Endothelial cell of umbilical vein (primary cell): ENCODE results near the gene SNAPC5. TPM values are rescaled to one million over a fixed set of nuclear protein-coding genes. Genes with fewer than 3 reads are reported as not detected.

Source experiments
- BruUV-seq: library from RNA; stranded (reverse); fragments of 400-500 nt; replicated peaks from 2 replicates; lab custom pipeline; 2021; lab: Mats Ljungman, UMichigan
- CTCF ChIA-PET: fragments of 300-600, 350-600 bp; sonication (Branson Sonifier 250); formaldehyde crosslinking; loops from one replicate; lab custom pipeline; 2021; ENCODE audit warnings: antibody characterized with exemption, inconsistent platforms; lab: Charles Lee
- POLR2A ChIA-PET: fragments of 300-600, 350-600 bp; sonication (Branson Sonifier 250); formaldehyde crosslinking; loops from one replicate; lab custom pipeline; 2021; ENCODE audit warnings: antibody characterized with exemption, inconsistent platforms; lab: Charles Lee
- DNase-seq: peaks from one replicate; pipeline ENCODE4 v3.0.0-alpha.2; 2011; ENCODE audit warnings: low read depth, low spot score
- FAIRE-seq: peaks from 2 replicates; lab custom pipeline; 2011; peaks lifted over from hg19 to GRCh38; lab: Jason Lieb, UNC
- H2AFZ ChIP-seq: 2 replicates; pipeline ENCODE4 v1.6.0; 2012; ENCODE audit warnings: low read depth, low read length, control low read depth, inconsistent platforms
- H3K27ac ChIP-seq: 2 replicates; pipeline ENCODE4 v1.5.1; 2011; ENCODE audit warnings: low read depth, mild to moderate bottlenecking, control low read depth, low read length, moderate library complexity; ENCODE audit not compliant: insufficient read depth
- H3K27me3 ChIP-seq, 2 experiments: 2 replicates each; pipeline versions ENCODE4 v1.6.0 to v1.6.1; 2011; ENCODE audit warnings: low read length in 2 of 2, mixed read lengths in 1 of 2; ENCODE audit not compliant: control insufficient read depth in 2 of 2, insufficient read depth in 2 of 2
- H3K36me3 ChIP-seq, 2 experiments: 2 replicates in 1 of 2; 3 replicates in 1 of 2; pipeline ENCODE4 v1.5.1; 2011; ENCODE audit warnings: low read length in 2 of 2, mild to moderate bottlenecking in 1 of 2, moderate library complexity in 1 of 2; ENCODE audit not compliant: control insufficient read depth in 2 of 2, insufficient read depth in 2 of 2; ENCODE audit errors: extremely low read depth in 1 of 2
- H3K4me1 ChIP-seq: 3 replicates; pipeline ENCODE4 v1.5.1; 2011; ENCODE audit warnings: mild to moderate bottlenecking, low read length; ENCODE audit not compliant: control insufficient read depth, insufficient read depth; ENCODE audit errors: extremely low read depth
- H3K4me2 ChIP-seq: 2 replicates; pipeline ENCODE4 v1.6.1; 2011; ENCODE audit warnings: low read length, control low read depth, mixed read lengths; ENCODE audit not compliant: insufficient read depth
- H3K4me3 ChIP-seq, 3 experiments: fragments of 200-600 bp in 1 of 3; sonication (generic), shearing (Covaris generic) in 1 of 3; replicated peaks in 1 of 3; 2 replicates each; pipeline ENCODE4 v1.5.1; 2011 to 2016; ENCODE audit warnings: control low read depth in 3 of 3, low read length in 3 of 3, mild to moderate bottlenecking in 2 of 3, inconsistent platforms in 1 of 3, low read depth in 1 of 3, moderate library complexity in 1 of 3; ENCODE audit not compliant: insufficient read depth in 1 of 3
- H3K79me2 ChIP-seq: 2 replicates; pipeline ENCODE4 v1.6.0; 2012; ENCODE audit warnings: low read length, inconsistent platforms; ENCODE audit not compliant: control insufficient read depth, insufficient read depth
- H3K9ac ChIP-seq: replicated peaks from 2 replicates; pipeline ENCODE3; 2011; ENCODE audit warnings: low read length, control low read depth; ENCODE audit not compliant: insufficient read depth; ENCODE audit errors: extremely low read depth
- H3K9me1 ChIP-seq: replicated peaks from 3 replicates; pipeline ENCODE4 v1.6.0; 2011; ENCODE audit warnings: mild to moderate bottlenecking, low read length; ENCODE audit not compliant: control insufficient read depth, insufficient read depth; ENCODE audit errors: extremely low read depth
- H3K9me3 ChIP-seq: replicated peaks from 2 replicates; pipeline ENCODE4 v1.5.1; 2012; ENCODE audit warnings: low read length, inconsistent platforms; ENCODE audit not compliant: control insufficient read depth, insufficient read depth
- H4K20me1 ChIP-seq: replicated peaks from 2 replicates; pipeline ENCODE3; 2011; ENCODE audit warnings: mild to moderate bottlenecking, low read length; ENCODE audit not compliant: control insufficient read depth, insufficient read depth; ENCODE audit errors: extremely low read depth
- EZH2 ChIP-seq: IDR thresholded peaks from 2 replicates; pipeline ENCODE4 v1.6.1; 2012; ENCODE audit warnings: borderline replicate concordance, low read depth, mild to moderate bottlenecking, moderate library complexity, low read length, inconsistent platforms; ENCODE audit not compliant: severe bottlenecking
- GATA2 ChIP-seq: IDR thresholded peaks from 2 replicates; pipeline ENCODE4 v1.7.0; 2011; ENCODE audit warnings: low read depth, mild to moderate bottlenecking, moderate library complexity, mixed read lengths, low read length; ENCODE audit not compliant: insufficient read length, insufficient read depth
- JUN ChIP-seq: IDR thresholded peaks from 2 replicates; pipeline ENCODE4 v1.6.1; 2011; ENCODE audit warnings: borderline replicate concordance, low read depth; ENCODE audit not compliant: insufficient read length, insufficient read depth
- MYC ChIP-seq: IDR thresholded peaks from one replicate; pipeline ENCODE4 v1.6.1; 2011; ENCODE audit warnings: mild to moderate bottlenecking, low read depth, low read length
- POLR2A ChIP-seq: IDR thresholded peaks from 2 replicates; pipeline ENCODE4 v1.6.1; 2012; ENCODE audit warnings: low read depth, mild to moderate bottlenecking, control low read depth, low read length
- POLR2AphosphoS5 ChIP-seq: IDR thresholded peaks from 2 replicates; pipeline ENCODE4 v1.6.1; 2012; ENCODE audit warnings: low read depth, mild to moderate bottlenecking, control low read depth, low read length, moderate library complexity; ENCODE audit not compliant: insufficient read depth
- dilution Hi-C: fragments of 300-500 bp; cut with MboI; formaldehyde crosslinking; loops from one replicate; pipeline ENCODE4 v1.15.0; 2019; ENCODE audit warnings: low sequenced_read_pairs; ENCODE audit not compliant: extremely low pct_ligation_motif_present
- intact Hi-C: fragments of 100-400 bp; cut with micrococcal nuclease; formaldehyde crosslinking; loops from one replicate; pipeline ENCODE4 v1.10.0; 2022
- polyA plus RNA-seq, 4 experiments: library from polyadenylated mRNA; depleted of rRNA in 3 of 4; stranded (reverse) in 3 of 4; unstranded in 1 of 4; fragments of >200 nt; gene quantifications; 2 replicates each; pipeline versions ENCODE4 v1.2.1 to v1.2.3, GENCODE V29; 2011 to 2012; ENCODE audit warnings: missing spikeins in 1 of 4
- total RNA-seq: library from RNA; stranded (reverse); gene quantifications from 2 replicates; pipeline ENCODE4 v1.2.3, GENCODE V29; 2021
- TF ChIP-seq, protein P1 (sequence below): IDR thresholded peaks from 2 replicates; pipeline ENCODE4 v1.6.1; 2011; ENCODE audit not compliant: insufficient read depth, insufficient read length
- TF ChIP-seq, protein P2 (sequence below), 2 donors: IDR thresholded peaks; 1 replicate in 1 of 2; 2 replicates in 1 of 2; pipeline ENCODE4 v1.5.1; 2011; ENCODE audit warnings: low read length in 2 of 2, mild to moderate bottlenecking in 2 of 2, moderate library complexity in 2 of 2, control low read depth in 1 of 2, inconsistent platforms in 1 of 2, low read depth in 1 of 2; ENCODE audit not compliant: insufficient read depth in 1 of 2; ENCODE audit errors: extremely low read depth in 1 of 2

SNAPC5 gene
- total and polyA plus RNA-seq, 2 donors (not counting 3 experiments of a cell fraction or from before 2014, with no cell fraction given) = 16.0 to 17.4 TPM

DNA sequence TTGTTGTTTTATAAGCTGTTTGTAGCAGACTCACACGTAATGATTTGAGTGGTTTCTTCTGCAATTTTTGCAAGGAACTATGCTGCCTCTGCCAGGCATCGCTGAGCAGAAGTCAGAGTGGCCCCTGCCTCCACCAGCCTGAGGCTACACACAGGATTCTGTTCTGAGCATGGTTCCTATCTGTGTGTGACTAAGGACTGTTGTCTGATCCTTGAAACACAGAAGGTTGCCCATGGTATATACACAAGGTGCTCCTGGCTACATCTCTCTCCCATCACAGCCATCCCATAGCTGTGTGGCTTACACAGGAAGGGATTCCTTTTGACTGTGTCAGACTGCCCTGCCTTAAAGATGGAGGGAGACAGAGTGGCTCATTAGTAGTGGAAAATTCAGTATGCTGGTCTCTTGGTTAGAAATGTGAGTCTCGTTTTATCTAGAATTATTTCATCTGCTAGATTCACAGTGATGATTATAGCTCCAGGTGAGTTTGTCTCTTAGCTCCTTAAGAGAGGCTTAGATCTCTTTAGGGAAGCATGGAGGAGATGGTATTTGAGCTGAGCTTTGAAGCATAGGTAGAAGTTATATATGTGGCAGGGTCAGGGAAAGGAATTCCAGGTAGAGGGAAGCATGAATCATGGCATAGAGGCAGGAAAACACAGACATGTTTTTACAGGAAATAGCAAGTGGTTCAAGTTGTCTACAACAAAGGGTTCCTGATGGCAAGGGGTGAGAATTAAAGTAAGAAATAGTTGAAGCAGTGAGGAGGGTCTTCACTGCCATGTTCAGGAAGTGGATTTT is 37.5 kb downstream of the SNAPC5 start:
- Histone ChIP-seq H3K27me3 (no peaks in the 10 kb centered on the region), H3K27ac (peak overlapping the region; percentile 9), H4K20me1 (no peaks in the 10 kb centered on the region), H2AFZ (no peak overlapping the region), H3K36me3 (no peaks in the 10 kb centered on the region), H3K9ac (no peak overlapping the region), H3K9me1 (no peaks in the 10 kb centered on the region), H3K4me2 (no peak overlapping the region), H3K9me3 (no peaks in the 10 kb centered on the region), H3K79me2 (peaks cover 2% of the 10 kb centered on the region), H3K4me1 (peaks cover 12% of the 10 kb centered on the region), H3K4me3 (no peak overlapping the region)
- dilution Hi-C loops = no loop called here
- no peak for TF ChIP-seq JUN
- CTCF ChIA-PET = interaction anchor here (0.6 to 1.9 kb wide), 5 partner anchors 8 to 1058 kb away, joined by 3 to 5 read pairs (median 3); no protein-coding TSS in a partner anchor
- peak; percentile 72 for FAIRE-seq
- no peak for DNase-seq
- BruUV-seq = no TSS peak
- intact Hi-C loops = no loop called here
- POLR2A ChIA-PET = no interaction called here

DNA sequence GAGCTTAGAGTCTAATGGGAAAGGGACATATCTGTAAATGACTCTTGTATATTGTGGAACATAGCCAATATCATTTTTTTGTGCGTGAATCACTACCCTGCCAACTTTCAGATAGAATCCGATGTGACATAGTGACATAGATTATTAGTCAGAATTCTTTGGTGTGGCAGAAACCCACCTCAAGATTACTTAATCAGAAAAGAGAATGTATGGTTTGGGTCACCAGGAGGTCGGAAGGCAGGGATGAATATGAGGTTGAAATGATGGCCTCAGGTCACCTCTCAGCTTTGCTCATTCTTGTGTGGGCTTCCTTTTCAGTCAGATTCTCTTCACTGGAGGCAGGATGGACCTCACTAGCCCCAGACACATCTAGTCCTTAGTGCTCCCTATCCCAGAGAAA is 41.4 kb downstream of the SNAPC5 start:
- dilution Hi-C loops = no loop called here
- DNase-seq (no peak), FAIRE-seq (no peak)
- H3K27me3 ChIP-seq = no peaks in the 10 kb centered on the region
- TF ChIP-seq EZH2 (no peak), GATA2 (no peak), MYC (no peak), POLR2A (no peak), JUN (no peak), POLR2AphosphoS5 (no peak)
- TF ChIP-seq, protein P1, sequence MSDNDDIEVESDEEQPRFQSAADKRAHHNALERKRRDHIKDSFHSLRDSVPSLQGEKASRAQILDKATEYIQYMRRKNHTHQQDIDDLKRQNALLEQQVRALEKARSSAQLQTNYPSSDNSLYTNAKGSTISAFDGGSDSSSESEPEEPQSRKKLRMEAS = no peak
- TF ChIP-seq, protein P2, sequence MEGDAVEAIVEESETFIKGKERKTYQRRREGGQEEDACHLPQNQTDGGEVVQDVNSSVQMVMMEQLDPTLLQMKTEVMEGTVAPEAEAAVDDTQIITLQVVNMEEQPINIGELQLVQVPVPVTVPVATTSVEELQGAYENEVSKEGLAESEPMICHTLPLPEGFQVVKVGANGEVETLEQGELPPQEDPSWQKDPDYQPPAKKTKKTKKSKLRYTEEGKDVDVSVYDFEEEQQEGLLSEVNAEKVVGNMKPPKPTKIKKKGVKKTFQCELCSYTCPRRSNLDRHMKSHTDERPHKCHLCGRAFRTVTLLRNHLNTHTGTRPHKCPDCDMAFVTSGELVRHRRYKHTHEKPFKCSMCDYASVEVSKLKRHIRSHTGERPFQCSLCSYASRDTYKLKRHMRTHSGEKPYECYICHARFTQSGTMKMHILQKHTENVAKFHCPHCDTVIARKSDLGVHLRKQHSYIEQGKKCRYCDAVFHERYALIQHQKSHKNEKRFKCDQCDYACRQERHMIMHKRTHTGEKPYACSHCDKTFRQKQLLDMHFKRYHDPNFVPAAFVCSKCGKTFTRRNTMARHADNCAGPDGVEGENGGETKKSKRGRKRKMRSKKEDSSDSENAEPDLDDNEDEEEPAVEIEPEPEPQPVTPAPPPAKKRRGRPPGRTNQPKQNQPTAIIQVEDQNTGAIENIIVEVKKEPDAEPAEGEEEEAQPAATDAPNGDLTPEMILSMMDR (IDR thresholded peaks at IDR 0.05; ENCODE audit: extremely low read depth in 1 of 2, insufficient read depth in 1 of 2, low read depth in 1 of 2, low read length in 2 of 2) = no peak
- BruUV-seq = no TSS peak
- no peak overlapping the region for H2AFZ ChIP-seq
- H3K9me1 ChIP-seq = no peaks in the 10 kb centered on the region
- no peaks in the 10 kb centered on the region for H3K9me3 ChIP-seq
- no peak overlapping the region for H3K9ac ChIP-seq
- H3K27ac ChIP-seq = no peak overlapping the region
- H3K4me3 ChIP-seq = no peak overlapping the region
- ChIA-PET POLR2A (no interaction called here), CTCF (no interaction called here)
- H3K4me2 ChIP-seq = no peak overlapping the region
- peaks cover 0 to 3% of the 10 kb centered on the region in 2 experiments for H3K36me3 ChIP-seq
- peaks cover 2% of the 10 kb centered on the region for H3K79me2 ChIP-seq
- H4K20me1 ChIP-seq = no peaks in the 10 kb centered on the region
- intact Hi-C loops = no loop called here
- H3K4me1 ChIP-seq = peaks cover 12% of the 10 kb centered on the region
